HEK293 (cell line): ENCODE measurements around the gene F2RL3.

Source experiments
- CTCF ChIA-PET: fragments of 350-600 bp; formaldehyde crosslinking; extraction: SDS; loops from one replicate; lab custom pipeline; 2021; ENCODE audit warnings: antibody characterized with exemption; lab: Yijun Ruan, JAX
- POLR2A ChIA-PET: fragments of 300-600 bp; formaldehyde crosslinking; extraction: SDS; loops from one replicate; lab custom pipeline; 2020; ENCODE audit warnings: antibody characterized with exemption, inconsistent platforms; lab: Yijun Ruan, JAX
- H3K27ac ChIP-seq: fragments of 200-500 bp; sonication (Bioruptor generic); 2 replicates; pipeline ENCODE4 v1.5.1; 2014; ENCODE audit warnings: low read depth, low read length, control low read depth, inconsistent platforms; ENCODE audit errors: extremely low read depth
- H3K36me3 ChIP-seq, 2 experiments: fragments of 200-500 bp in 1 of 2; sonication (Bioruptor generic) in 1 of 2; 1 replicate in 1 of 2; 2 replicates in 1 of 2; pipeline ENCODE4 v1.5.1; 2014 to 2017; ENCODE audit warnings: inconsistent platforms in 2 of 2, low read length in 2 of 2; ENCODE audit not compliant: control insufficient read depth in 2 of 2, insufficient read depth in 1 of 2
- H3K4me1 ChIP-seq: fragments of 200-500 bp; sonication (Bioruptor generic); 2 replicates; pipeline ENCODE4 v1.5.1; 2014; ENCODE audit warnings: mild to moderate bottlenecking, low read length, inconsistent platforms; ENCODE audit not compliant: control insufficient read depth, insufficient read depth
- H3K4me3 ChIP-seq: 2 replicates; pipeline ENCODE4 v1.5.1; 2011; ENCODE audit warnings: low read depth, mild to moderate bottlenecking, control low read depth, low read length, moderate library complexity
- H3K9me3 ChIP-seq: fragments of 200-500 bp; sonication (Bioruptor generic); 2 replicates; pipeline ENCODE4 v1.5.1; 2014; ENCODE audit warnings: low read depth, low read length, inconsistent platforms; ENCODE audit not compliant: control insufficient read depth, insufficient read depth
- GFI1B ChIP-seq: fragments of 450-650 bp; formaldehyde crosslinking; IDR thresholded peaks from 2 replicates; pipeline ENCODE4 v1.5.1; 2016; ENCODE audit warnings: missing biosample characterization, missing genetic modification characterization
- GLI2 ChIP-seq: fragments of 450-650 bp; formaldehyde crosslinking; IDR thresholded peaks from 2 replicates; pipeline ENCODE4; 2017; ENCODE audit warnings: missing biosample characterization, missing genetic modification characterization, low read depth, borderline replicate concordance
- KLF1 ChIP-seq: fragments of 450-650 bp; formaldehyde crosslinking; IDR thresholded peaks from 2 replicates; pipeline ENCODE4 v1.5.1; 2016; ENCODE audit warnings: missing biosample characterization, missing genetic modification characterization
- MEIS1 ChIP-seq: sonication (generic); formaldehyde crosslinking; IDR thresholded peaks from 2 replicates; pipeline ENCODE4 v1.8.1; 2022; ENCODE audit warnings: missing genetic modification reagents, mild to moderate bottlenecking, borderline replicate concordance
- SP3 ChIP-seq: fragments of 450-650 bp; formaldehyde crosslinking; IDR thresholded peaks from 2 replicates; pipeline ENCODE4 v1.5.1; 2016; ENCODE audit warnings: missing biosample characterization, missing genetic modification characterization
- ZBTB21 ChIP-seq: fragments of 450-650 bp; formaldehyde crosslinking; IDR thresholded peaks from 2 replicates; pipeline ENCODE4 v1.5.1; 2017; ENCODE audit warnings: missing biosample characterization, missing genetic modification characterization
- ZBTB7A ChIP-seq: fragments of 450-650 bp; formaldehyde crosslinking; IDR thresholded peaks from 2 replicates; pipeline ENCODE4 v1.5.1; 2016; ENCODE audit warnings: low read depth, missing biosample characterization, missing genetic modification characterization
- ZEB2 ChIP-seq: fragments of 450-650 bp; formaldehyde crosslinking; IDR thresholded peaks from 2 replicates; pipeline ENCODE4 v1.5.1; 2016; ENCODE audit warnings: missing biosample characterization, missing genetic modification characterization
- ZIC2 ChIP-seq: fragments of 450-650 bp; formaldehyde crosslinking; IDR thresholded peaks from 2 replicates; pipeline ENCODE4 v1.5.1; 2016; ENCODE audit warnings: missing biosample characterization, missing genetic modification characterization
- ZNF138 ChIP-seq: fragments of 450-650 bp; formaldehyde crosslinking; IDR thresholded peaks from 2 replicates; pipeline ENCODE4 v1.5.1; 2016; ENCODE audit warnings: missing biosample characterization, missing genetic modification characterization, borderline replicate concordance
- ZNF157 ChIP-seq: fragments of 450-650 bp; formaldehyde crosslinking; IDR thresholded peaks from 2 replicates; pipeline ENCODE4 v1.5.1; 2016; ENCODE audit warnings: missing biosample characterization, missing genetic modification characterization
- ZNF335 ChIP-seq: fragments of 450-650 bp; formaldehyde crosslinking; conservative IDR thresholded peaks from 2 replicates; pipeline ENCODE4 v1.5.1; 2016; ENCODE audit warnings: missing biosample characterization, missing genetic modification characterization
- ZNF501 ChIP-seq: fragments of 450-650 bp; formaldehyde crosslinking; IDR thresholded peaks from 2 replicates; pipeline ENCODE4 v1.5.1; 2016; ENCODE audit warnings: missing biosample characterization, missing genetic modification characterization
- ZNF623 ChIP-seq: fragments of 450-650 bp; formaldehyde crosslinking; IDR thresholded peaks from 2 replicates; pipeline ENCODE4 v1.5.1; 2016; ENCODE audit warnings: missing biosample characterization, missing genetic modification characterization
- ZNF654 ChIP-seq: fragments of 450-650 bp; formaldehyde crosslinking; IDR thresholded peaks from 2 replicates; pipeline ENCODE4 v1.5.1; 2016; ENCODE audit warnings: low read depth, missing biosample characterization, missing genetic modification characterization
- ZNF658 ChIP-seq: fragments of 450-650 bp; formaldehyde crosslinking; IDR thresholded peaks from 2 replicates; pipeline ENCODE4; 2016; ENCODE audit warnings: missing biosample characterization, missing genetic modification characterization
- ZNF660 ChIP-seq: fragments of 450-650 bp; IDR thresholded peaks from 2 replicates; pipeline ENCODE4 v1.5.1; 2018; ENCODE audit warnings: missing biosample characterization, mild to moderate bottlenecking, missing genetic modification characterization
- ZNF670 ChIP-seq: fragments of 450-650 bp; formaldehyde crosslinking; IDR thresholded peaks from 2 replicates; pipeline ENCODE4 v1.5.1; 2016; ENCODE audit warnings: missing biosample characterization, missing genetic modification characterization, low read depth
- TF ChIP-seq, protein P1 (sequence below): fragments of 450-650 bp; formaldehyde crosslinking; conservative IDR thresholded peaks from 2 replicates; pipeline ENCODE4 v1.5.1; 2016; ENCODE audit warnings: low read depth, missing biosample characterization, missing genetic modification characterization
- TF ChIP-seq, protein P2 (sequence below): fragments of 450-650 bp; IDR thresholded peaks from 2 replicates; pipeline ENCODE4 v1.5.1; 2018; ENCODE audit warnings: missing biosample characterization, missing genetic modification characterization
- TF ChIP-seq, protein P3 (sequence below): fragments of 450-650 bp; formaldehyde crosslinking; IDR thresholded peaks from 2 replicates; pipeline ENCODE4 v1.5.1; 2016; ENCODE audit warnings: missing biosample characterization, missing genetic modification characterization, borderline replicate concordance
- TF ChIP-seq, protein P4 (sequence below): fragments of 450-650 bp; formaldehyde crosslinking; IDR thresholded peaks from 2 replicates; pipeline ENCODE4 v1.5.1; 2016; ENCODE audit warnings: missing biosample characterization, missing genetic modification characterization

The F2RL3 gene

DNA sequence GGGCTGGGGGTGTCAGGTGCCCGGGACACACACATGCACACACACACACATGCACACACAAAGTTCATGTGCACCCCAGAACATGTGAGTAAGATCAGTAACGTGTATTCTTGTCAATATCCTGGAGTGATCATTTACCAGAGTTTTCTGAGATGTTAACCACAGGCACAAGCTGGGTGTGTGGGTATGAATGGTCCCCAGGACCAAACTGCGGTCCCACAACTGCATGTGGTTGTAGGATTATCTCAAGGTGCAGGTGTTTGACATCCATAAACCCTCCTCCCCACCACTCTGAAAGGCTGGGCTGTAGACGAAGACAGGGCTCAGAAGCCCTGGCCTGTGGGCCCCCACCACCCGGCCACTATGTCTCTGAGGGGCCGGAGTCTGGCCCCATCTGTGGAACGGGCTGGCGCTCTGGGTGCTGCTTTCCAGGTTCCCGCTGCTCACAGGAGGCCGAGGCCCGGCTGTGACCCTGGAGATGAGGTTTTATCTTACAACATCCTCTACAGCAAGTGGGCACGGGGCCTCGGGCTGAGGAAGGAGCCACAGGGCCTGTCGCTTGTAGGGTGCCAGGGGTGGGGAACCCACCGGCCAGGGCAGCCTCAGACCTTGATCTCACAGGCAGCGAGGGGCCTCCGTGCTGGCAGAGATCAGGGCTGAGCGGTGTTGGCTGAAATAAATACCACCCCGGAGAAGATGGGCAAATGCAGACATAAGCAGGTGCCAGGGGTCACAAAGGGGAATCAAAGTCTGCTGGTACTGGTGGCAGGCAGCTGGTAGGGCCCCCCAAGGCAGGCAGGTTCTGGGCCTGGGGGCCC is 4.3 kb downstream of the F2RL3 start:
- TF ChIP-seq SP3 (no peak), ZNF654 (tag by site-specific recombination) (no peak), MEIS1 (CRISPR knock-in tag) (no peak), ZNF501 (no peak), ZBTB7A (no peak), KLF1 (no peak), ZEB2 (no peak), ZNF660 (tag by site-specific recombination) (no peak), ZIC2 (tag by site-specific recombination) (no peak), ZBTB21 (tag by site-specific recombination) (no peak), GFI1B (tag by site-specific recombination) (no peak), ZNF623 (no peak), ZNF670 (tag by site-specific recombination) (no peak), ZNF157 (tag by site-specific recombination) (no peak)
- TF ChIP-seq, protein P1, sequence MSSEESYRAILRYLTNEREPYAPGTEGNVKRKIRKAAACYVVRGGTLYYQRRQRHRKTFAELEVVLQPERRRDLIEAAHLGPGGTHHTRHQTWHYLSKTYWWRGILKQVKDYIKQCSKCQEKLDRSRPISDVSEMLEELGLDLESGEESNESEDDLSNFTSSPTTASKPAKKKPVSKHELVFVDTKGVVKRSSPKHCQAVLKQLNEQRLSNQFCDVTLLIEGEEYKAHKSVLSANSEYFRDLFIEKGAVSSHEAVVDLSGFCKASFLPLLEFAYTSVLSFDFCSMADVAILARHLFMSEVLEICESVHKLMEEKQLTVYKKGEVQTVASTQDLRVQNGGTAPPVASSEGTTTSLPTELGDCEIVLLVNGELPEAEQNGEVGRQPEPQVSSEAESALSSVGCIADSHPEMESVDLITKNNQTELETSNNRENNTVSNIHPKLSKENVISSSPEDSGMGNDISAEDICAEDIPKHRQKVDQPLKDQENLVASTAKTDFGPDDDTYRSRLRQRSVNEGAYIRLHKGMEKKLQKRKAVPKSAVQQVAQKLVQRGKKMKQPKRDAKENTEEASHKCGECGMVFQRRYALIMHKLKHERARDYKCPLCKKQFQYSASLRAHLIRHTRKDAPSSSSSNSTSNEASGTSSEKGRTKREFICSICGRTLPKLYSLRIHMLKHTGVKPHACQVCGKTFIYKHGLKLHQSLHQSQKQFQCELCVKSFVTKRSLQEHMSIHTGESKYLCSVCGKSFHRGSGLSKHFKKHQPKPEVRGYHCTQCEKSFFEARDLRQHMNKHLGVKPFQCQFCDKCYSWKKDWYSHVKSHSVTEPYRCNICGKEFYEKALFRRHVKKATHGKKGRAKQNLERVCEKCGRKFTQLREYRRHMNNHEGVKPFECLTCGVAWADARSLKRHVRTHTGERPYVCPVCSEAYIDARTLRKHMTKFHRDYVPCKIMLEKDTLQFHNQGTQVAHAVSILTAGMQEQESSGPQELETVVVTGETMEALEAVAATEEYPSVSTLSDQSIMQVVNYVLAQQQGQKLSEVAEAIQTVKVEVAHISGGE, result no peak
- POLR2A ChIA-PET, result no interaction called here
- no peaks in the 10 kb centered on the region for H3K9me3 ChIP-seq
- CTCF ChIA-PET, result no interaction called here
- H3K36me3 ChIP-seq, result no peaks in the 10 kb centered on the region
- no peak overlapping the region for H3K27ac ChIP-seq
- H3K4me3 ChIP-seq, result no peak overlapping the region
- no peaks in the 10 kb centered on the region for H3K4me1 ChIP-seq

DNA sequence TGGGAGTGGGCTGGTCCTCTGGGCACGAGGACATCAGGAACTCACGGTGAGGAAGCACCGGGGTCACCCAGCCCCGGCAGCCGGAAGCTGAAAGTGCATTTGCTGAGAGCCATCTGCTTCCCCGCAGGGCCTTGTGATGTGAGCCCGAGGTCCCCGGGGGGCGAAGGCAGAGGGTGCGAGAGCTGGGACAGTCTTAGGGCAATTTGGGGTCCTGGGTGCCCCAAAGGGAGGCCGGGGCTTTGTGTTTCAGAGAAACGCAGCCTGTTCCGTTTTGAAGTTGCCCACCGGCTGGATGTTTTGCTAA is 4.8 kb downstream of the F2RL3 start:
- POLR2A ChIA-PET, result no interaction called here
- Histone ChIP-seq H3K4me1 (no peaks in the 10 kb centered on the region), H3K9me3 (no peaks in the 10 kb centered on the region), H3K36me3 (no peaks in the 10 kb centered on the region), H3K27ac (no peak overlapping the region)
- no peak for TF ChIP-seq ZNF335 (tag by site-specific recombination)
- TF ChIP-seq GLI2, result no peak
- no peak for TF ChIP-seq ZNF138 (tag by site-specific recombination)
- TF ChIP-seq, protein P2, sequence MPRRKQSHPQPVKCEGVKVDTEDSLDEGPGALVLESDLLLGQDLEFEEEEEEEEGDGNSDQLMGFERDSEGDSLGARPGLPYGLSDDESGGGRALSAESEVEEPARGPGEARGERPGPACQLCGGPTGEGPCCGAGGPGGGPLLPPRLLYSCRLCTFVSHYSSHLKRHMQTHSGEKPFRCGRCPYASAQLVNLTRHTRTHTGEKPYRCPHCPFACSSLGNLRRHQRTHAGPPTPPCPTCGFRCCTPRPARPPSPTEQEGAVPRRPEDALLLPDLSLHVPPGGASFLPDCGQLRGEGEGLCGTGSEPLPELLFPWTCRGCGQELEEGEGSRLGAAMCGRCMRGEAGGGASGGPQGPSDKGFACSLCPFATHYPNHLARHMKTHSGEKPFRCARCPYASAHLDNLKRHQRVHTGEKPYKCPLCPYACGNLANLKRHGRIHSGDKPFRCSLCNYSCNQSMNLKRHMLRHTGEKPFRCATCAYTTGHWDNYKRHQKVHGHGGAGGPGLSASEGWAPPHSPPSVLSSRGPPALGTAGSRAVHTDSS (tag by site-specific recombination), result no peak
- TF ChIP-seq, protein P3, sequence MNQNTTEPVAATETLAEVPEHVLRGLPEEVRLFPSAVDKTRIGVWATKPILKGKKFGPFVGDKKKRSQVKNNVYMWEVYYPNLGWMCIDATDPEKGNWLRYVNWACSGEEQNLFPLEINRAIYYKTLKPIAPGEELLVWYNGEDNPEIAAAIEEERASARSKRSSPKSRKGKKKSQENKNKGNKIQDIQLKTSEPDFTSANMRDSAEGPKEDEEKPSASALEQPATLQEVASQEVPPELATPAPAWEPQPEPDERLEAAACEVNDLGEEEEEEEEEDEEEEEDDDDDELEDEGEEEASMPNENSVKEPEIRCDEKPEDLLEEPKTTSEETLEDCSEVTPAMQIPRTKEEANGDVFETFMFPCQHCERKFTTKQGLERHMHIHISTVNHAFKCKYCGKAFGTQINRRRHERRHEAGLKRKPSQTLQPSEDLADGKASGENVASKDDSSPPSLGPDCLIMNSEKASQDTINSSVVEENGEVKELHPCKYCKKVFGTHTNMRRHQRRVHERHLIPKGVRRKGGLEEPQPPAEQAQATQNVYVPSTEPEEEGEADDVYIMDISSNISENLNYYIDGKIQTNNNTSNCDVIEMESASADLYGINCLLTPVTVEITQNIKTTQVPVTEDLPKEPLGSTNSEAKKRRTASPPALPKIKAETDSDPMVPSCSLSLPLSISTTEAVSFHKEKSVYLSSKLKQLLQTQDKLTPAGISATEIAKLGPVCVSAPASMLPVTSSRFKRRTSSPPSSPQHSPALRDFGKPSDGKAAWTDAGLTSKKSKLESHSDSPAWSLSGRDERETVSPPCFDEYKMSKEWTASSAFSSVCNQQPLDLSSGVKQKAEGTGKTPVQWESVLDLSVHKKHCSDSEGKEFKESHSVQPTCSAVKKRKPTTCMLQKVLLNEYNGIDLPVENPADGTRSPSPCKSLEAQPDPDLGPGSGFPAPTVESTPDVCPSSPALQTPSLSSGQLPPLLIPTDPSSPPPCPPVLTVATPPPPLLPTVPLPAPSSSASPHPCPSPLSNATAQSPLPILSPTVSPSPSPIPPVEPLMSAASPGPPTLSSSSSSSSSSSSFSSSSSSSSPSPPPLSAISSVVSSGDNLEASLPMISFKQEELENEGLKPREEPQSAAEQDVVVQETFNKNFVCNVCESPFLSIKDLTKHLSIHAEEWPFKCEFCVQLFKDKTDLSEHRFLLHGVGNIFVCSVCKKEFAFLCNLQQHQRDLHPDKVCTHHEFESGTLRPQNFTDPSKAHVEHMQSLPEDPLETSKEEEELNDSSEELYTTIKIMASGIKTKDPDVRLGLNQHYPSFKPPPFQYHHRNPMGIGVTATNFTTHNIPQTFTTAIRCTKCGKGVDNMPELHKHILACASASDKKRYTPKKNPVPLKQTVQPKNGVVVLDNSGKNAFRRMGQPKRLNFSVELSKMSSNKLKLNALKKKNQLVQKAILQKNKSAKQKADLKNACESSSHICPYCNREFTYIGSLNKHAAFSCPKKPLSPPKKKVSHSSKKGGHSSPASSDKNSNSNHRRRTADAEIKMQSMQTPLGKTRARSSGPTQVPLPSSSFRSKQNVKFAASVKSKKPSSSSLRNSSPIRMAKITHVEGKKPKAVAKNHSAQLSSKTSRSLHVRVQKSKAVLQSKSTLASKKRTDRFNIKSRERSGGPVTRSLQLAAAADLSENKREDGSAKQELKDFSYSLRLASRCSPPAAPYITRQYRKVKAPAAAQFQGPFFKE (tag by site-specific recombination), result no peak
- TF ChIP-seq ZNF658, result no peak
- TF ChIP-seq, protein P4, sequence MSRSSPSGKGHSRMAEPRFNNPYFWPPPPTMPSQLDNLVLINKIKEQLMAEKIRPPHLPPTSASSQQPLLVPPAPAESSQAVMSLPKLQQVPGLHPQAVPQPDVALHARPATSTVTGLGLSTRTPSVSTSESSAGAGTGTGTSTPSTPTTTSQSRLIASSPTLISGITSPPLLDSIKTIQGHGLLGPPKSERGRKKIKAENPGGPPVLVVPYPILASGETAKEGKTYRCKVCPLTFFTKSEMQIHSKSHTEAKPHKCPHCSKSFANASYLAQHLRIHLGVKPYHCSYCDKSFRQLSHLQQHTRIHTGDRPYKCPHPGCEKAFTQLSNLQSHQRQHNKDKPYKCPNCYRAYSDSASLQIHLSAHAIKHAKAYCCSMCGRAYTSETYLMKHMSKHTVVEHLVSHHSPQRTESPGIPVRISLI, result no peak
- TF ChIP-seq, all 188 proteins: peak for 0
- H3K4me3 ChIP-seq, result no peak overlapping the region
- CTCF ChIA-PET, result no interaction called here
